NCI-H2107 (cell line): ENCODE results near the gene NOLC1.
"Not testable (repeated sequence)": the region's sequence is repeated elsewhere in the genome, so short reads cannot be mapped to it uniquely, and the experiment has no call there.

Experiments
- DNase-seq: peaks from one replicate; lab custom pipeline; 2025; lab: John Stamatoyannopoulos, UW

The NOLC1 gene

DNA sequence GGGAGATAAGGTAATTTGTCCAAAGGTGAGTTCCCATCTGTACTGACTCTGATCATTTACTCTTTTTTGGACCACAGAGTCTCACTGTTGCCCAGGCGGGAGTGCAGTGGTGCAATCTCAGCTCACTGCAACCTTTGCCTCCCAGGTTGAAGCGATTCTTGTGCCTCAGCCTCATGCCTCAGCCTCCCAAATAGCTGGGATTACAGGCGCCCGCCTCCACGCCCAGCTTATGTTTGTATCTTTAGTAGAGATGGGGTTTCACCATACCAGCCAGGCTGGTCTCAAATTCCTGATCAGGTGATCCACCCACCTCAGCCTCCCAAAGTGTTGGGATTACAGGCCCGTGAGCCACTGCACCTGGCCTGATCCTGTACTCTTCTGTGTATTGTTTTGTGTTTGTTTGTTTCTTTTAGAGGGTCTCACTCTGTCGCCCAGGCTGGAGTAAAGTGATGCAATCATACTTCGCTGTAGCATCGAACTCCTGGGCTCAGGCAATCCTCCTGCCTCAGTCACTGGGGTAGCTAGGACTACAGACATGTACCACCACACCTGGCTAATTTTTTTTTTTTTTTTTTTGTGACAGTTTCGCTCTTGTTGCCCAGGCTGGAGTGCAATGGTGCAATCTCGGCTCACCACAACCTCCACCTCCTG lies 2.4 kb downstream of the NOLC1 start:
- no peak for DNase-seq

DNA sequence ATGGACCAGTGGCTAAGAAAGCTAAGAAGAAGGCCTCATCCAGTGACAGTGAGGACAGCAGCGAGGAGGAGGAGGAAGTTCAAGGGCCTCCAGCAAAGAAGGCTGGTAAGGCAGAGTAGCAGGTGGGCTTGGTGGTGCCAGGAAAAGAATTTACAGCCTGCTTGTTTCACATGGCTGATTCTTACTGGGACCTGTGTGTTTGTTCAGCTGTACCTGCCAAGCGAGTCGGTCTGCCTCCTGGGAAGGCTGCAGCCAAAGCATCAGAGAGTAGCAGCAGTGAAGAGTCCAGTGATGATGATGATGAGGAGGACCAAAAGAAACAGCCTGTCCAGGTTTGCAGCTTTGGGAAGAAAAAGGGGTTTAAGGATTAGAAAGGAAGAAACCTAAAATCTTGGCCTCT lies 5.0 kb downstream of the NOLC1 start:
- no peak for DNase-seq

DNA sequence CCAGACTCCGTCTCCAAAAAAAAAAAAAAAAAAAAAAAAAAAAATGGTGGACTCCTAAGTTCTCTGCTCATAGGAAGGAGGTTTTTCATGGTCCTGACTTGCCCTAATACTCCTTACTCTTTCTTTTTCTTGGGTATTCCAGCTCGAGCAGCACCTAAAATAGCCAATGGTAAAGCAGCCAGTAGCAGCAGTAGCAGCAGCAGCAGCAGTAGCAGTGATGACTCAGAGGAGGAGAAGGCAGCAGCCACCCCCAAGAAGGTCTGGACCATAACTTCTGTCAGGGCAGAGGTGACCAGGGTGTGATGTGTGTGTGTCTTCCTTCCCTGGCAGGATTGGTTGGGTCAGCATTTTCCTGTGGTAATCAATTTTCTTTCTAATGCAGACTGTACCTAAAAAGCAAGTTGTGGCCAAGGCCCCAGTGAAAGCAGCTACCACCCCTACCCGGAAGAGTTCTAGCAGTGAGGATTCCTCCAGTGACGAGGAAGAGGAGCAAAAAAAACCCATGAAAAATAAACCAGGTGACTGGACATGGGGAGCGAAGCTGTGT lies 6.9 kb downstream of the NOLC1 start:
- DNase-seq = no peak

DNA sequence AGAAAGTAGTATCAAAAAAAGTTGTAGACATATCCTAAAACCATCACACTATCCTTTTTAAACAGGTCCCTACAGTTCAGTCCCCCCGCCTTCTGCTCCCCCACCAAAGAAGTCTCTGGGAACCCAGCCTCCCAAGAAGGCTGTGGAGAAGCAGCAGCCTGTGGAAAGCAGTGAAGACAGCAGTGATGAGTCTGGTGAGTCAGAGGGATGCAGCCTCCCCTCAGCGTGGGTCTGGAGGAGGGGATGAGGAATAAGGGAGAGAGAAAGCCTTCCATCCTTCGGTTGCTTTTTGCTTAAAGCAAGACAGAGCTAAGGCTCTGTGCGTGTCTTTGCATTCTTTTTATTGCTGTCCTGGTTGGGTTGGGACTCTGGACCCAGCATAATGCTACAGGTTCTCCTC lies 7.6 kb downstream of the NOLC1 start:
- no peak for DNase-seq

DNA sequence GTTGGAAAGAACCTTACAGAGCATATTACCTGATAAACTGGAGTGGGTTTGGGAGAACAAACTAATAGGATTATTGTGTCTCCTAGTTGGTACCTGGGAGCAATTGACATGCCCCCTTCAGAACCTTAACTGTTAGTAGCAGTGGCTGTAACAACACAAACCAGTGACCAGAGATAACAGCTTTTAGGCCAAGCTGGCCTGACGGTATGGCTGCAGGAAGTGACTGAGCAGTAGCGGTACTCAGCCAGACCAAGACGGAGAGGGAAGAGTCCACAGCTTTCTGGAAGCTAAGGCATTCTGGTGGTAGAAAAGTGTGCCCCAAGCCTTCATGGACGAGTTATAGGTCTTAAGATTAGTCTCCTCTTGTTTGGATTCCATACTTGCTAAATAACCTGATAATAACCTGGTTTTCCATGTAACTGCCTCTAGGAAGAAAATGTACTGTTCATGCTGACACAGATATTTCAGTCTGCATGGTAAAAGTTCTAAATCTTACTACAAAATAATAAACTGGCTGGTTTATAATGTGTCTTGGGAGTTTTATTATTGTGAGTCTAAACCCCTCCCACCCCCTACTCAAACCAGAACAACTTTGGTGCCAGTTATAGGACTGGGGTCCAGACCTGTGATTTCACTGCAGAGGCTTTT lies 11.3 kb downstream of the NOLC1 start:
- no peak for DNase-seq

DNA sequence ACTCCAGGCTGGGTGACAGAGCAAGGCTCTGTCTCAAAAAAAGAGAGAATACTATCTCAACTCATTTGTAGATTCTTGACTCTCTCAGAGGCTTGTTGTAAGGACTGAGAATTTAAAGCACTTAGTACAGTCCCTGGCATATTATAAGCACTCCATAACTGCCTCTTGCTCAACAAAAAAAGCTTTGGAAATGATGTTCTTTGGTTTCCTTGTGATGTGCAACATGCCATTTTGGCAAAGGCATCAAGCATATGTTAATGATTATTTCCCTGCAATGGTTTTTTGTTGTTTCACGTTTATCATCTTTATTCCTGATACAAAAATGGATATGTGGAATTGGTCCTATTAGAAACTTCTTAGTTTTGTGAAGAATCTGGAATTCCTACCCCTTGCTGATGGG lies 15.7 kb downstream of the NOLC1 start:
- DNase-seq = no peak

DNA sequence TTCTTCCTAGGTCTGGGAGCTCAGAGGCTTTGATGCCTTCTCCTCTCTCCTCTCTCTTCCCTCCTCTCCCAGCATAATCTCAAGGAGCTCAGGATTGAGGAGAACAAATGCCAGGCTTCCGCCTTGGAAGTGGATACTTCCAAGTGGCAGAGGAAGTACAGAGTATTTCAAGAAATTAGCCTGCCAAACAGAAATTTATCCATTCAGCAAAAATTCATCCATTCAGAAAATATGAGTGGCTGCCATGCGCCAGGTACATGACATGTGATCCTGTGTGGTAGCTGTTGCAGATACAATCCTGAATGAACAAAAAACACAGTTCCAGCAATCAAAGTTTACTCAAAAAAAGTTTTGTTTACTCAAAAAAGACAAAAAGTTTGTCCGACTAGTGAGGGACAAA lies 18.4 kb downstream of the NOLC1 start:
- DNase-seq = no peak

DNA sequence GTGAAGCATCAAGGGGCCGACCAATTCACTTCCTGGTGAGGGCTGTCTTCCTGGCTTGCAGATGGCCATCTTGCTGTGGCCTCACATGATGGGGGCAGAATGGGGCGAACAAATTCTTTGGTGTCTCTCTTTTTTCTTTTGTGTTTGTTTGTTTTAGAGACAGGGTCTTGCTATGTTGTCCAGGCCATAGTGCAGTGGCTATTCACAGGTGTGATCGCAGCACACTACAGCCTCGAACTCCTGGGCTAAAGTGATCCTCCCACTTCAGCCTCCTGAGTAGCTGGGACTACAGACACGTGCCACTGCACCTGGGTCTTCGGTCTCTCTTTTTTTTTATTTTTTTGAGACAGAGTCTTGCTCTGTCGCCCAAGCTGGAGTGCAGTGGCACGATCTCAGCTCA lies 20.1 kb downstream of the NOLC1 start:
- DNase-seq = no peak

DNA sequence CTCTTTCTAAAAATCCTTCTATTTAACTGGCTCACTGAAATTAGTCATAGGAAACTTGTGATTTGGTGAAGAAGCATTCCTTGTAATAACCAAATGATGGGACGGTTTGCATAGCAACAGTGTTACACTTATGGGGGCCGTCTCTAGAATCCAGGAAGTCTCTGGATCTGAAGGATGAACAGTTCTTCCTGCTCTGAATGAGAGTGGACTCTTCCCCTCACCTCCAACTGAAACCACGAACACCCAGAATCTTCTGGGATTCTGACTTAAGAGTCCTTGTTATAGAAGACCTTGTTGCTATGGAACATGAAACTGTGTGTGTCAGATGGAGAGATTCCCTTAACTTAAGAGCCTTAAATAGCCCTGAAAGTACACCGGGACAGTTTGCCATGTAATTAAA lies 23.2 kb downstream of the NOLC1 start:
- DNase-seq = no peak

DNA sequence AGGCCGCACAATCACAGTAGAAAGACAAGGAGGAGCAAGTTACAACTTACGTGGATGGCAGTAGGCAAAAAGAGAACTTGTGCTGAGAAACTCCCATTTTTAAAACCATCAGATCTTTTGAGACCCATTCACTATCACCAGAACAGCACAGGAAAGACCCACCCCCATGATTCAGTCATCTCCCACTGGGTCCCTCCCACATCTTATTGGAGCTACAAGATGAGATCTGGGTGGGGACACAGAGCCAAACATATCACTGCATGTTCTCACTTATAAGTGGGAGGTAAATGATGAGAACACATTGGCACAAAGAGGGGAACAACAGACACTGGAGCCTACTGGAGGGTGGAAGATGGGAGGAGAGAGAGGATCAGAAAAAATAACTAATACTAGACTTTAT lies 32.4 kb downstream of the NOLC1 start:
- no peak for DNase-seq

DNA sequence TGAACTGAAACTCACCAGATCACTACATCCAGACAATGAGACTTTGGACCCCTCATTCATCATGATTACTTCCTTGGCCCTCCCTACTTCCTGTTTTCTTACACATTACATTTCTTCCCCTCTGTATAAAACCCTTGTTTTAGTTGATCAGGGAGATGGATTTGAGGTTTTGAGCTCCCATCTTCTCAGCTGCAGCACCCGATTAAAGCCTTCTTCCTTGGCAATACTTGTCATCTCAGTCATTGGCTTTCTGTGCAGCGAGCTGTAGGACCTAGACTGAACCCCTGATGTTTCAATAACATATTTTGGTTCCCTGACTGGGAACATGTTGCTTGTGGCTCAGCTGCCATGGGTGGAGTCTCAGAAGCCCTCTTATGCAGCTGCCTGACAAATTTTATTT lies 33.1 kb downstream of the NOLC1 start:
- DNase-seq = no peak

DNA sequence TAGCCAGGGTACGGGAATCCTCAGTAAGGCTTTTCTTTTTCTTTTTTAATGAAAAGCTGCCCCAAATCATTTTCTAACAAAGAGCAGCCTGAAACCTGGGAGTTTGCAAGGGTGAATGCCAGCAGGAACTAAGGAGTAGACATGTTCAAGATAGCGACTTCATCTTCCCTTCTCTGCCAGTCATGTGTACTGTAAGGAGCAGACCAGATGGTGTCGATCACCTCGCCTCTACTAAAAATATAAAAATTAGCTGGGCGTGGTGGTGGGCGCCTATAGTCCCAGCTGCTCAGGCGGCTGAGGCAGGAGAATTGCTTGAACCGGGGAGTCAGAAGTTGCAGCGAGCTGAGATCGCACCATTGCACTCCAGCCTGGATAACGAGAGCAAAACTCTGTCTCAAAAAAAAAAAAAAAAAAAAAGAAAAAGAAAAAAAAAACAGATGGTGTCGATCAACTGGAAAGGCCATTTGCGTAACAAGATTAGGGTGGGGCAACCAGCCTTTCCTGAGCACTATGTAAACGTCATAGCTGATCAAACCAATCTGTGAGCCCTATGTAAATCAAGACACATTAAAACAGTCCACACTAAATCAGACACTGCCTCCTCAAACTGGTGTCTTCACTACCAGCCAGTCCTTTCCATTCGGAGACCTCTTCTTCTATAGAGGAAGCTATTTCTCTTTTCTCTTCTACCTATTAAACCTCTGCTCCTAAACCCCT lies 33.8 kb downstream of the NOLC1 start:
- DNase-seq = no peak

DNA sequence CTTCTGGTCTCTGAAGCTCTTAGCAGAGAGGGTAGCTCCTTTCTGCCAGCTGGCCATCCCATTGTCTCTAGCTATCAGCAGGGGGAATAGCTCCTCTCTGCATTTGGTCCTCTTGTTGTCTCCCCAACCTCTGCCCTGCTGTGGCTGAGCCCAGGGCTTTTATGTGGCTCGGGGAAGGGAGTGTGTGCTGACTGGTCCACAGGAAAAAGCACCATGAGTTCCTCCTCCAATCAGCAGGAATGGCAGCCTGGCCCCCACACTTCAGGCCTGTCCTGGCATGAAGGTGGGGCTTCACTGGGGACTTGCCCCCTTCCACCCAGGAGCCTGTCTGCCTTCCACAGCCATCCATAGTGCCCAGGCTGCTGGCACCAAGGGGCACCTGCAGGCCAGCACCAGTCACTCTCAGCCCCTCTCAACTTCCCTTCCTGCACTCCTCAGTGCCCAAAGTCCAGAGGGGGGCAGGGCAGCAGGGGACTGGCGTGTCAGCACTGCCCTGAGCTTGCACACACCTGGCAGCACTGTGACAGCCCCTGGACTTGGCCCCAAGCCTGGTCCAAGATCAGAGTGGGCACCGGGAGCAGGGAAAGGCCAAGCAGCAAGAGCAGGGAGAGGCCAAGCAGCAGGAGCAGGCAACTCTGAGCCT lies 36.2 kb downstream of the NOLC1 start:
- no peak for DNase-seq

DNA sequence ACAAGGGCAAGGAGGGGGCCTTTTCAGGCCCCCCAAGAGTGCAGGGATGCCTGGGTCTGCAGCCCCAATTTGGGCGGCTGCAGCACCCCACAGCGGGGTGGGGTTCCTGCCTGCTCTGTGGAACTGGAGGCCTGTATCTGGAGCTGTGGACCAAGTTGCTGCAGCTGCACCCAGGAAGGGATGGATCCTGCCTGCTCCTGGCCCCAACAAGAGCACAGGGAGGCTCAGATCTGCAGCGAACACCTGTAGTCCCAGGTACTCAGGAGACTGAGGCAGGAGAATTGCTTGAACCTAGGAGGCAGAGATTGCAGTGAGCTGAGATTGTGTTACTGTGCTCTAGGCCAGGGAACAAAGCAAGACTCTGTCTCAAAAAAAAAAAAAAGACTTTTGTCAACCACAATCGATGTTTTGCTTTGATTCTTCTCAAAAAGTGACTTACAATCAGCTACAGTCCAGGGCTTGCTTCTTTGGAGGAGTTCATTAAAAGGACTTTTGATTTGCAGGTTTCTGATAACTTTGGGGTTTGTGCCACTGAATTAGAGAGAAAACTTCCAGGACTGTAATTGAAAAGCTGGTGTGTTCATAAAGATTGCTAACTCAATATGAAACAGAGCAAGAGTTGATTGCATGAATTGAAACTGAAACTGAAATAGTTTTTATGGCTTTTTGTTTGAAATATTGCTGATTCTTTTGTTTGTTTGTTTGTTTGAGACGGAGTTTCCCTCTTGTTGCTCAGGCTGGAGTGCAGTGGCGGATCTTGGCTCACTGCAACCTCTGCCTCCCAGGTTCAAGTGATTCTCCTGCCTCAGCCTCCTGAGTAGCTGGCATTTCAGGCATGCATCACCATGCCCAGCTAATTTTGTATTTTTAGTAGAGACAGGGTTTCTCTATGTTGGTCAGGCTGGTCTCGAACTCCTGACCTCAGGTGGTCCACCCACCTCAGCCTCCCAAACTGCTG lies 37.0 kb downstream of the NOLC1 start:
- DNase-seq = not testable (repeated sequence)

DNA sequence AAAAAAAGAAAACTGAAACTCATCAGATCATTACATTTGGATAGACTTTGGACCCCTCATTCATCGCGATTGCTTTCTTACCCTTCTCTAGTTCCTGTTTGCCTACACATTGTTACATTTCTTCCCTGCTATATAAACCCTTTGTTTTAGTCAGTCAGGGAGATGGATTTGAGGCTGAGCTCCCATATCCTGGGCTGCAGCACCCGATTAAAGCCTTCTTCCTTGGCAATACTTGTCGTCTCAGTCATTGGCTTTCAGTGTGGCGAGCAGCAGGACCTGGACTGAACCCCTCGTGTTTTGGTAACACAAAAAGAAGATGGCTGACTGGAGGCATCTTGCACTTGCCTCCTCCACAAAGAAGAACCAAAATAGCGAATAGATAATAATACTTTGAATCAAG lies 39.8 kb downstream of the NOLC1 start:
- no peak for DNase-seq

DNA sequence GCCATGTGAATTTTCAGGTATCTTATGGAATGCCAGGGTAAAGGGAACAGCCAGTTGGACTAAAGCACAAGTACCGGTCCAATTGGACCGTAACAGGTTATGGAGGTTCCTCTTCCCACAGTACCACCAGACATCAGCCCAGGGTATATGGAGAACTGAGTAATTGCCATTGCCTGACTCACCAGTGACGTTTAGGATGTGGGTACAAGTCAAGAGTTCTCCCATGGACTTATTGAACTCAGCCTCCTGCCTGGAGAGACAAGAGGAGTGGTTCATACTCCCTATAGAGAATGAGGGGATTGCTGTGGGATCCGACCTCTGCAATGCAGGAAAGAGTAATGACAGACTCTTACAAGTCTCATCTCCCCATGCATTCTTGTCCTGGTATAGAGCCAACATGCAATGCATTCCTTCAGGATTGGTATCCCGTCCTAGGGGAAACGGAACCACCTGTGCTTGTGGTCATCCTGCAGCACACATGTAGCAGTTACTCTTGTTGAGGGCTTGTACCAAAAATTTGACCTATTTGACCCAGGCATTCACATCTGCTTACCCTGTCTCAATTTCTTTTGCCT lies 43.2 kb downstream of the NOLC1 start:
- no peak for DNase-seq

DNA sequence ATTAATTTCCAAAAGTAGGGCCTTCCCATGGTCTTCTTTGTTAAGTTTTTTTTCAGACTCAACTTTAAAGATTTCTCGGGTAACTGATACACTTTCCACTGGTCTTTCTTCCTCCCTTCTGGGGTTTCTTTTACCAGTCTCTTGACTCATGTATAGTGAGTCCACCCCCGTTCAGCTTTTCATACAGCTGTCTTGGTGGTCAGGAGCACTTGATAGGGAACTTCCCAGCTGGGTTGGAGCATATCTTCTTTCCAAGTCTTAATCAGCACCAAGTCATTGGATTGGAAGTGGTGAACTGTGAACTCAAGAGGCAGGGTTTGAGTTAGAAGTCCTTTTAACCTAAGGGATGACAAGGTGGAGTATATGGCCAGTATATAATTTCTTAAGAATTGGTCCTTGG lies 44.7 kb downstream of the NOLC1 start:
- no peak for DNase-seq

DNA sequence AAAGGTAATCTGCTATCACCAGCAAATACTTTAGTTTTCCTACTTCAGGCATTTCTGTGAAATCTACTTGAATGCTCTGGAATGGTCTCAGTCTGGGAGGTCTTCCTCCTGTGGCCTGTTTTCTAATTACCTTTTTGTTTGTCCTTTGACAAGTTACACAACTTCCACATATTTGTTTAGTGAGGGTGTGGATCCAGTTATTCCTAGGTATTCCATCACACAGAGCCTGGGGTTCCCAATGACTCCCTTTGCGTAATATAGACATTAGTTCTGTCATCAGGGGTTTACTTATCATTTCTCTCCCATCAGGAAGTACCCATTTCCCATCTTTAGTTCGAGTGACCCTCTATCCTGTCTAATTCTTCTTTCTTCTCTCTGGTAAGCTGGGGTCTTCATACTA lies 45.8 kb downstream of the NOLC1 start:
- no peak for DNase-seq

DNA sequence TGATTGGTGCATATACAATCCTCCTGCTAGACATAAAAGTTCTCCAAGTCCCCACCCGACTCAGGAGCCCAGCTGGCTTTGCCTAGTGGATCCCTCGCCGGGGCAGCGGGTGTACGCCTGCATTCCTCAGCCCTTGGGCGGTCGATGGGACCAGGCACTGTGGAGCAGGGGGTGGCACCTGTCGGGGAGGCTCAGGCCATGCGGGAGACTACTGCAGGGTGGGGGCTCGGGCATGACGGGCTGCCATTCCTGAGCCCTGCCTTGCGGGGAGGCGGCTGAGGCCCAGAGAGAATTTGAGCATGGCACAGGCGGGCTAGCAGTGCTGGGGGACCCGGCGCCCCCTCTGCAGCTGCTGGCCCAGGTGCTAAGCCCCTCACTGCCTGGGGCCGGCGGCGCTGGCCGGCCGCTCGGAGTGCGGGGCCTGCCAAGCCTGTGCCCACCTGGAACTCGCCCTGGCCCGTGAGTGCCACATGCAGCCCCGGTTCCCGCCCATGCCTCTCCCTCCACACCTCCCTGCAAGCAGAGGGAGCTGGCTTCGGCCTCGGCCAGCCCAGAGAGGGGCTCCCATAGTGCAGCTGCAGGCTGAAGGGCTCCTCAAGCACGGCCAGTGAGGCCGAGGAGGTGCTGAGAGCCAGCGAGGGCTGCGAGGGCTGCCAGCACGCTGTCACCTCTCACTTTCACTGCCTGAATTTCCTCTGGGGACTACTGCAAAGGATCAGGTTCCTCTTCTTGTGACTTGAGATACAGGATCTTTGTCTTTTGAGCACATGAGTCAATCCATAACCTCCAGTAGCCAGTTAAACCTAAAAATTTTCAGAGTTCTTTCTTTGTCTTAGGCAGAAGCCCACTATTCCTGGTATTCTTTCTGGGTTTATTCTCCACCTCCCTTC lies 48.8 kb downstream of the NOLC1 start:
- no peak for DNase-seq

DNA sequence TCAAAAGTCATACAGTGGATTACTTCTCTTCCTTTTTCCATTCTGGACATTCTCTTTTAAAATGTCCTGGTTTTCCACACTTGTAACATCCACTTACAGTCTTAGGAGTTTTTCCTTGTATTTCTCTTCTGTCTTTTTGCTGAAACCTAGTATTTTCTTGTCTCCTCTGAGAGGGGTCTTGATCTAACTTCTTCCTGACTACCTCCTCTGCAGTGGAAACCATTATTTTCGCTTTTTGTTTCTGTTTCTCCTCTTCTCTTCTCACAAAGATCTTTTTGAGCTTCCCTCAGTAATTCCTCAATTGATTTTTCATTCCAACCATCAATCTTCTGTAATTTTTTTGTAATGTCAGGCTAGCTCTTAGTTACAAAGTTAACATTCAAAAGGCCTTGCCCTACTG lies 50.2 kb downstream of the NOLC1 start:
- no peak for DNase-seq
